ENCODE results near the gene KLHL3. TPM values are rescaled to one million over a fixed set of nuclear protein-coding genes. Genes with fewer than 3 reads are reported as not detected.

Gene KLHL3
- total and polyA plus RNA-seq, 2 experiments from 2014 or later = 4.9 to 10.8 TPM

GRCh38 chr5:137747848-137748247, 12.0 kb upstream of the KLHL3 start:
- Mint-ChIP-seq H3K27ac (no peak overlapping the region), H3K4me1 (peaks cover 14% of the 10 kb centered on the region), H3K9me3 (no peaks in the 10 kb centered on the region), H3K27me3 (ENCODE audit: insufficient read depth, low read depth, poor library complexity) (peaks cover under 1% of the 10 kb centered on the region), H3K4me3 (no peak overlapping the region), H3K36me3 (ENCODE audit: low read depth) (peaks cover 27% of the 10 kb centered on the region)
- Histone ChIP-seq H3K4me1 (ENCODE audit: insufficient read depth) (peaks cover 23% of the 10 kb centered on the region), H3K9me2 (ENCODE audit: insufficient read depth) (no peaks in the 10 kb centered on the region), H4K20me1 (replicated peaks; ENCODE audit: insufficient read depth) (peaks cover 37% of the 10 kb centered on the region), H3K4me2 (no peak overlapping the region), H3F3A (replicated peaks; ENCODE audit: low read depth) (0 out of 2 replicates have a peak, but pooled peaks cover 3% of the 10 kb centered on the region), H3K4me3 (no peak overlapping the region), H3K27ac (ENCODE audit: low read depth) (no peak overlapping the region), H3K36me3 (ENCODE audit: insufficient read depth) (no peaks in the 10 kb centered on the region), H2AFZ (no peak overlapping the region), H3K27me3 (ENCODE audit: insufficient read depth) (no peaks in the 10 kb centered on the region), H3K79me2 (replicated peaks; ENCODE audit: insufficient read depth) (peaks cover 35% of the 10 kb centered on the region)
- DNase-seq (ENCODE audit: low spot score) (no peak), ATAC-seq (no peak)
- TF ChIP-seq JUNB (IDR thresholded peaks at IDR 0.05; ENCODE audit: unreplicated experiment) = no peak
- TF ChIP-seq, protein P1, sequence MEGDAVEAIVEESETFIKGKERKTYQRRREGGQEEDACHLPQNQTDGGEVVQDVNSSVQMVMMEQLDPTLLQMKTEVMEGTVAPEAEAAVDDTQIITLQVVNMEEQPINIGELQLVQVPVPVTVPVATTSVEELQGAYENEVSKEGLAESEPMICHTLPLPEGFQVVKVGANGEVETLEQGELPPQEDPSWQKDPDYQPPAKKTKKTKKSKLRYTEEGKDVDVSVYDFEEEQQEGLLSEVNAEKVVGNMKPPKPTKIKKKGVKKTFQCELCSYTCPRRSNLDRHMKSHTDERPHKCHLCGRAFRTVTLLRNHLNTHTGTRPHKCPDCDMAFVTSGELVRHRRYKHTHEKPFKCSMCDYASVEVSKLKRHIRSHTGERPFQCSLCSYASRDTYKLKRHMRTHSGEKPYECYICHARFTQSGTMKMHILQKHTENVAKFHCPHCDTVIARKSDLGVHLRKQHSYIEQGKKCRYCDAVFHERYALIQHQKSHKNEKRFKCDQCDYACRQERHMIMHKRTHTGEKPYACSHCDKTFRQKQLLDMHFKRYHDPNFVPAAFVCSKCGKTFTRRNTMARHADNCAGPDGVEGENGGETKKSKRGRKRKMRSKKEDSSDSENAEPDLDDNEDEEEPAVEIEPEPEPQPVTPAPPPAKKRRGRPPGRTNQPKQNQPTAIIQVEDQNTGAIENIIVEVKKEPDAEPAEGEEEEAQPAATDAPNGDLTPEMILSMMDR (conservative IDR thresholded peaks at IDR 0.05; ENCODE audit: low read depth in 2 of 2) = no peak
- no peak for TF ChIP-seq REST (IDR thresholded peaks at IDR 0.05; ENCODE audit: unreplicated experiment)
- no peak for TF ChIP-seq ZNF462 (CRISPR knock-in tag; IDR thresholded peaks at IDR 0.05)
- TF ChIP-seq EZH2phosphoT487 (IDR thresholded peaks at IDR 0.05; ENCODE audit: unreplicated experiment) = no peak
- no peak for TF ChIP-seq ZNF331 (CRISPR knock-in tag; IDR thresholded peaks at IDR 0.05; ENCODE audit: low read depth)
- no peak for TF ChIP-seq POLR2AphosphoS5 (IDR thresholded peaks at IDR 0.05; ENCODE audit: low read depth)
- no peak for TF ChIP-seq ETS1 (IDR thresholded peaks at IDR 0.05)
- no peak for TF ChIP-seq CREB1 (CRISPR knock-in tag; IDR thresholded peaks at IDR 0.05; ENCODE audit: low read depth)
- no peak for TF ChIP-seq NANOG (IDR thresholded peaks at IDR 0.05; ENCODE audit: borderline replicate concordance)
- TF ChIP-seq ZNF114 (CRISPR knock-in tag; IDR thresholded peaks at IDR 0.05) = no peak
- TF ChIP-seq STAT1 (IDR thresholded peaks at IDR 0.05; ENCODE audit: unreplicated experiment) = no peak
- no peak for TF ChIP-seq EZH2 (IDR thresholded peaks at IDR 0.05; ENCODE audit: low read depth, unreplicated experiment)

Measured in GM23338 (cell line).